Lower lobe of right lung (tissue), 2 donors: ENCODE data around the gene LRP1. TPM values are rescaled to one million over a fixed set of nuclear protein-coding genes. Genes with fewer than 3 reads are reported as not detected.

Experiments
- ATAC-seq, 2 donors: fragments of 200-7000 bp; cut with Tn5 transposase; one replicate each; pipeline ENCODE4 v1.9.1; 2020 to 2022; ENCODE audit warnings: mild to moderate bottlenecking in 2 of 2, moderate library complexity in 2 of 2
- DNase-seq: peaks from one replicate; pipeline ENCODE4 v3.0.0-alpha.2; 2020
- H3K27ac ChIP-seq: fragments of 200-600 bp; one replicate; pipeline ENCODE4 v1.8.0; 2022
- H3K27me3 ChIP-seq: fragments of 200-600 bp; one replicate; pipeline ENCODE4 v1.8.0; 2022; ENCODE audit warnings: low read depth
- H3K36me3 ChIP-seq: fragments of 200-600 bp; one replicate; pipeline ENCODE4 v1.8.0; 2022; ENCODE audit warnings: mild to moderate bottlenecking
- H3K4me1 ChIP-seq: fragments of 200-600 bp; one replicate; pipeline ENCODE4 v1.8.0; 2022
- H3K4me3 ChIP-seq: fragments of 200-600 bp; one replicate; pipeline ENCODE4 v1.8.0; 2022; ENCODE audit warnings: mild to moderate bottlenecking
- H3K9me3 ChIP-seq: fragments of 200-600 bp; one replicate; pipeline ENCODE4 v1.8.0; 2022
- intact Hi-C: fragments of 100-400 bp; cut with DNase I; formaldehyde crosslinking; loops from one replicate; pipeline ENCODE4 v1.11.0; 2022
- total RNA-seq: library from RNA; stranded (reverse); fragmentation: NEBNext Ultra II Directional; extraction: Animal tissue kit (Norgen Biotek cat#: 25700); gene quantifications from one replicate; pipeline ENCODE4 v1.2.1, GENCODE V29; 2021
- TF ChIP-seq, protein P1 (sequence below): fragments of 200-600 bp; IDR thresholded peaks from one replicate; pipeline ENCODE4 v1.8.0; 2022; ENCODE audit warnings: antibody characterized with exemption, mild to moderate bottlenecking
- donor health status: DM: no; HTN: yes; CAD: no; lungs with severe emphysema.

The LRP1 gene
- total RNA-seq, 1 donor from 2014 or later: 404 TPM

GRCh38 chr12:57200497-57200896 lies 72.2 kb downstream of the LRP1 start:
- Histone ChIP-seq H3K36me3 (peaks cover 98% of the 10 kb centered on the region), H3K4me3 (no peak overlapping the region), H3K9me3 (no peaks in the 10 kb centered on the region), H3K27ac (no peak overlapping the region), H3K27me3 (no peaks in the 10 kb centered on the region), H3K4me1 (no peaks in the 10 kb centered on the region)
- ATAC-seq (no peak), DNase-seq (no peak)
- TF ChIP-seq, protein P1, sequence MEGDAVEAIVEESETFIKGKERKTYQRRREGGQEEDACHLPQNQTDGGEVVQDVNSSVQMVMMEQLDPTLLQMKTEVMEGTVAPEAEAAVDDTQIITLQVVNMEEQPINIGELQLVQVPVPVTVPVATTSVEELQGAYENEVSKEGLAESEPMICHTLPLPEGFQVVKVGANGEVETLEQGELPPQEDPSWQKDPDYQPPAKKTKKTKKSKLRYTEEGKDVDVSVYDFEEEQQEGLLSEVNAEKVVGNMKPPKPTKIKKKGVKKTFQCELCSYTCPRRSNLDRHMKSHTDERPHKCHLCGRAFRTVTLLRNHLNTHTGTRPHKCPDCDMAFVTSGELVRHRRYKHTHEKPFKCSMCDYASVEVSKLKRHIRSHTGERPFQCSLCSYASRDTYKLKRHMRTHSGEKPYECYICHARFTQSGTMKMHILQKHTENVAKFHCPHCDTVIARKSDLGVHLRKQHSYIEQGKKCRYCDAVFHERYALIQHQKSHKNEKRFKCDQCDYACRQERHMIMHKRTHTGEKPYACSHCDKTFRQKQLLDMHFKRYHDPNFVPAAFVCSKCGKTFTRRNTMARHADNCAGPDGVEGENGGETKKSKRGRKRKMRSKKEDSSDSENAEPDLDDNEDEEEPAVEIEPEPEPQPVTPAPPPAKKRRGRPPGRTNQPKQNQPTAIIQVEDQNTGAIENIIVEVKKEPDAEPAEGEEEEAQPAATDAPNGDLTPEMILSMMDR: no peak
- intact Hi-C loops: no loop called here

GRCh38 chr12:57201219-57201618 lies 72.9 kb downstream of the LRP1 start:
- intact Hi-C loops: no loop called here
- TF ChIP-seq, protein P1: no peak
- H3K27me3 ChIP-seq: no peaks in the 10 kb centered on the region

GRCh38 chr12:57201631-57202030 lies 73.3 kb downstream of the LRP1 start:
- Histone ChIP-seq H3K27ac (no peak overlapping the region), H3K4me3 (no peak overlapping the region), H3K36me3 (peaks cover 98% of the 10 kb centered on the region), H3K9me3 (no peaks in the 10 kb centered on the region), H3K27me3 (no peaks in the 10 kb centered on the region), H3K4me1 (no peaks in the 10 kb centered on the region)
- TF ChIP-seq, protein P1: no peak
- intact Hi-C loops: no loop called here
- DNase-seq (no peak), ATAC-seq (no peak)

More at GRCh38 chr12:57201219-57201618, 72.9 kb downstream of the LRP1 start:
- H3K27ac ChIP-seq: no peak overlapping the region
- peaks cover 98% of the 10 kb centered on the region for H3K36me3 ChIP-seq
- H3K4me1 ChIP-seq: no peaks in the 10 kb centered on the region
- DNase-seq (no peak), ATAC-seq (no peak)
- H3K9me3 ChIP-seq: no peaks in the 10 kb centered on the region
- no peak overlapping the region for H3K4me3 ChIP-seq

DNA sequence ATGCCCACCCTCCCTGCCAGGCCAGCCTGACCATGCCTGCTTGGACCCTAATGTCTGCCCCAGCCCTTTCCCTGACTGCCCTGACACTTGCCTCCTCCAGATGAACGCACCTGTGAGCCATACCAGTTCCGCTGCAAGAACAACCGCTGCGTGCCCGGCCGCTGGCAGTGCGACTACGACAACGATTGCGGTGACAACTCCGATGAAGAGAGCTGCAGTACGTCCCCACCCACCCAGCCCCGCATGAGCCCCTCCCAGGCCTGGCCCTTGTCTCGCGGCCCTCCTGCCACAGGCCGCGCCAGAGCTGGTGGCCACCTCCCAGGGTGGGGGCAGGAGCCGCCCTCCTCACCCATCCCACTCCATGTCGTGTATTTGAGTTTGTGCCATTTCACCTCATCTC lies 74.0 kb downstream of the LRP1 start:
- H3K4me1 ChIP-seq: no peaks in the 10 kb centered on the region
- H3K27me3 ChIP-seq: no peaks in the 10 kb centered on the region
- H3K36me3 ChIP-seq: peaks cover 98% of the 10 kb centered on the region
- DNase-seq: no peak
- no peak overlapping the region for H3K27ac ChIP-seq
- no peak overlapping the region for H3K4me3 ChIP-seq
- no peak for ATAC-seq
- TF ChIP-seq, protein P1: no peak
- intact Hi-C loops: no loop called here
- H3K9me3 ChIP-seq: no peaks in the 10 kb centered on the region

- intact Hi-C loops: no loop called here
- Histone ChIP-seq H3K27me3 (no peaks in the 10 kb centered on the region), H3K9me3 (no peaks in the 10 kb centered on the region), H3K36me3 (peaks cover 98% of the 10 kb centered on the region), H3K4me3 (no peak overlapping the region), H3K4me1 (no peaks in the 10 kb centered on the region), H3K27ac (no peak overlapping the region)
- DNase-seq: no peak
- ATAC-seq: no peak
- TF ChIP-seq, protein P1: no peak
Observed at GRCh38 chr12:57203201-57203600, 74.9 kb downstream of the LRP1 start.

- intact Hi-C loops: no loop called here
- peaks cover 98% of the 10 kb centered on the region for H3K36me3 ChIP-seq
- no peaks in the 10 kb centered on the region for H3K27me3 ChIP-seq
- no peak for DNase-seq
- no peak overlapping the region for H3K27ac ChIP-seq
- TF ChIP-seq, protein P1: no peak
- no peaks in the 10 kb centered on the region for H3K9me3 ChIP-seq
- H3K4me1 ChIP-seq: no peaks in the 10 kb centered on the region
- H3K4me3 ChIP-seq: no peak overlapping the region
- ATAC-seq: no peak
Observed at GRCh38 chr12:57203791-57204190, 75.5 kb downstream of the LRP1 start.
